Tibial nerve (tissue), 4 donors: ENCODE results near the gene ATF5.
"Not testable (repeated sequence)": the region's sequence is repeated elsewhere in the genome, so short reads cannot be mapped to it uniquely, and the experiment has no call there.

Source experiments
- CTCF ChIP-seq, 5 experiments: fragments of 200-600 bp in 3 of 5; fragments of 450-650 bp in 2 of 5; sonication (generic) in 3 of 5; IDR thresholded peaks; one replicate each; pipeline ENCODE4 v1.5.1; 2016 to 2019; ENCODE audit warnings: antibody characterized with exemption in 5 of 5, mild to moderate bottlenecking in 3 of 5, moderate library complexity in 2 of 5
- EP300 ChIP-seq, 2 donors: sonication (generic); formaldehyde crosslinking; IDR thresholded peaks; one replicate each; pipeline ENCODE4 v1.6.1; 2017; ENCODE audit warnings: antibody characterized with exemption in 2 of 2, mild to moderate bottlenecking in 1 of 2
- POLR2A ChIP-seq, 2 donors: fragments of 450-650 bp; IDR thresholded peaks; one replicate each; pipeline ENCODE4 v1.6.1; 2017; ENCODE audit warnings: antibody characterized with exemption in 2 of 2, mild to moderate bottlenecking in 2 of 2, moderate library complexity in 2 of 2

GRCh38 chr19:49958144-49958543, 29.1 kb downstream of the ATF5 start:
- TF ChIP-seq CTCF, EP300, POLR2A (IDR thresholded peaks at IDR 0.05): not testable (repeated sequence)
